Measurements from ENCODE around the gene CLBA1. TPM values are rescaled to one million over a fixed set of nuclear protein-coding genes. Genes with fewer than 3 reads are reported as not detected.

CLBA1 gene
- total and polyA plus RNA-seq, 2 experiments from 2014 or later, result 7.7 to 10.4 TPM

- in situ Hi-C loops (cut with MboI), result no loop called here
- DNase-seq, result no peak
- Histone ChIP-seq H3F3A (ENCODE audit: insufficient read depth) (peaks cover 7% of the 10 kb centered on the region), H4K20me1 (ENCODE audit: insufficient read depth) (no peaks in the 10 kb centered on the region), H3K4me2 (ENCODE audit: unreplicated experiment) (peak overlapping the region; percentile 83), H3K27me3 (replicated peaks; ENCODE audit: insufficient read depth) (no peaks in the 10 kb centered on the region), H3K9me3 (ENCODE audit: low read depth) (no peaks in the 10 kb centered on the region), H3K9ac (peak overlapping the region; percentile 80), H3K27ac (peak overlapping the region; percentile 94), H3K9me2 (ENCODE audit: insufficient read depth) (no peaks in the 10 kb centered on the region), H3K79me2 (ENCODE audit: insufficient read depth) (peaks cover 26% of the 10 kb centered on the region), H3K4me3 (peak overlapping the region; percentile 78), H3K4me1 (ENCODE audit: insufficient read depth) (peaks cover 56% of the 10 kb centered on the region), H2AFZ (peak overlapping the region; percentile 71; the same call in 1 of the 2 replicates), H3K36me3 (ENCODE audit: low read depth) (no peaks in the 10 kb centered on the region)
- WGBS, 2 experiments (ENCODE audit: low coverage in 1 of 2, low lambda C conversion rate in 2 of 2, missing lambda C conversion rate in 2 of 2), result 20 to 51% methylated on average over 9 to 10 of the region's 10 CpGs
- TF ChIP-seq EZH2phosphoT487 (IDR thresholded peaks at IDR 0.05; ENCODE audit: insufficient read depth, low read depth), result no peak
- no peak for TF ChIP-seq EZH2 (IDR thresholded peaks at IDR 0.05; ENCODE audit: insufficient read depth, poor library complexity, severe bottlenecking)
Observed at GRCh38 chr14:104969741-104970230, 15.8 kb upstream of the CLBA1 start.

DNA sequence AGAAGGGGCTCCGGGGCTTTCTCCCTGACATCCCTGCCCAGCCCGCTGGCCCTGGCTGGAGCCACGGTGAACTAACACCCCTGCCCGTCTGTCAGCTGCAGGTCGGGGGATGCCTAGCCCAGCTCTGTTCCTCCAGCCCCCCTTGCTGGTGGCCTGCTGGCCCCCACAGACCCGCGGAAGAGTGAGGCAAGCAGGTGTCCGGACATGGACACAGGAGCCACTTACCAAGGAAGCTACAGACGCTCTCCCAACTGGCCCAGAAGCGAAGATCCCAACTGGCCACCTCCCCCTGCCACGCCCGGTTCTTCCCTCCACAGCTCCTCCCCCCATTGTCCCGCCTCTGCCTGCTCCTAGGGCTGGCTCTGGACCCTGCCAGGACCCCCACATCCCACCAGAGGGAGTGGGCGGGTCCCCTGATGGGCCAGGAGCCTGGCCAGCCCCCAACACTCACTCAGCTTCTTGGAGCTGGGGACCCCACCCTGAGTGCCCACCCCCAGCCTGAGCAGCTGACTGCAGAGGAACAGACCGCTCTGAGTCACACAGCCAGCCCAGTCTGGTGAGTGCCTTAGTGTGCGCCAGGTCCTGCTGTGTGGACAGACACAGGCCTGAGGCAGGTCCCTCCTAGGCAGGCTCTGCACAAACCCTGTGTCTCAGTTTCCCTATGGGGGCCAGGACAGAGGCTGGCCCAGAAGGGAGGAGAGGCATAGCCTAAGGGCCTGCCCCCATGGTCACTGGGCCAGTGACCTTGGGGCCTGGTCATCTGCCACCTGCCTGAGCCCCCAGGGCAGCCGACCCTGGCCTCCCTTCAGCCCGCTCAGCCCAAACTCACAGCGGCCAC lies 15.1 kb upstream of the CLBA1 start:
- no peak for TF ChIP-seq EZH2phosphoT487 (IDR thresholded peaks at IDR 0.05; ENCODE audit: insufficient read depth, low read depth)
- TF ChIP-seq EZH2 (IDR thresholded peaks at IDR 0.05; ENCODE audit: insufficient read depth, poor library complexity, severe bottlenecking), result no peak
- Histone ChIP-seq H3F3A (ENCODE audit: insufficient read depth) (peaks cover 7% of the 10 kb centered on the region), H3K9me2 (ENCODE audit: insufficient read depth) (no peaks in the 10 kb centered on the region), H3K36me3 (ENCODE audit: low read depth) (no peaks in the 10 kb centered on the region), H3K27ac (peak overlapping the region; percentile 94), H3K27me3 (replicated peaks; ENCODE audit: insufficient read depth) (no peaks in the 10 kb centered on the region), H3K9ac (peak overlapping the region; percentile 80), H3K4me2 (ENCODE audit: unreplicated experiment) (peak overlapping the region; percentile 83), H4K20me1 (ENCODE audit: insufficient read depth) (no peaks in the 10 kb centered on the region), H3K9me3 (ENCODE audit: low read depth) (no peaks in the 10 kb centered on the region), H3K4me1 (ENCODE audit: insufficient read depth) (peaks cover 56% of the 10 kb centered on the region), H2AFZ (peak overlapping the region; percentile 71; the same call in 1 of the 2 replicates), H3K4me3 (peak overlapping the region; percentile 78), H3K79me2 (ENCODE audit: insufficient read depth) (peaks cover 19% of the 10 kb centered on the region)
- DNase-seq, result peak; percentile 98
- in situ Hi-C loops (cut with MboI), result no loop called here
- 13 to 16% methylated on average over 16 to 19 of the region's 19 CpGs for WGBS, 2 experiments (ENCODE audit: low coverage in 1 of 2, low lambda C conversion rate in 2 of 2, missing lambda C conversion rate in 2 of 2)

- TF ChIP-seq EZH2phosphoT487 (IDR thresholded peaks at IDR 0.05; ENCODE audit: insufficient read depth, low read depth) (no peak), EZH2 (IDR thresholded peaks at IDR 0.05; ENCODE audit: insufficient read depth, poor library complexity, severe bottlenecking) (no peak)
- H3K4me3 ChIP-seq, result no peak overlapping the region
- no peaks in the 10 kb centered on the region for H3K9me3 ChIP-seq (ENCODE audit: low read depth)
- H3K27me3 ChIP-seq (replicated peaks; ENCODE audit: insufficient read depth), result no peaks in the 10 kb centered on the region
- DNase-seq, result no peak
- in situ Hi-C loops (cut with MboI), result no loop called here
- H2AFZ ChIP-seq, result no peak overlapping the region; the same call in 1 of the 2 replicates
- WGBS, 2 experiments (ENCODE audit: low coverage in 1 of 2, low lambda C conversion rate in 2 of 2, missing lambda C conversion rate in 2 of 2), result 78 to 81% methylated on average over 10 to 12 of the region's 12 CpGs
- H3K9me2 ChIP-seq (ENCODE audit: insufficient read depth), result no peaks in the 10 kb centered on the region
- peak overlapping the region; percentile 53 for H3K4me2 ChIP-seq (ENCODE audit: unreplicated experiment)
- H4K20me1 ChIP-seq (ENCODE audit: insufficient read depth), result no peaks in the 10 kb centered on the region
- peaks cover 56% of the 10 kb centered on the region for H3K4me1 ChIP-seq (ENCODE audit: insufficient read depth)
- peak overlapping the region; percentile 94 for H3K27ac ChIP-seq
- H3K79me2 ChIP-seq (ENCODE audit: insufficient read depth), result peaks cover 16% of the 10 kb centered on the region
- peaks cover 7% of the 10 kb centered on the region for H3F3A ChIP-seq (ENCODE audit: insufficient read depth)
- no peaks in the 10 kb centered on the region for H3K36me3 ChIP-seq (ENCODE audit: low read depth)
- H3K9ac ChIP-seq, result peak overlapping the region; percentile 81
Observed at GRCh38 chr14:104971447-104972240, 13.9 kb upstream of the CLBA1 start.

Measured in GM23248 (cell line).